ENCODE data around the gene RAVER1. TPM values are rescaled to one million over a fixed set of nuclear protein-coding genes. Genes with fewer than 3 reads are reported as not detected.

RAVER1 gene
- total and polyA plus RNA-seq, 10 donors, result 4.8 to 45.1 (median 36.2) TPM

GRCh38 chr19:10332158-10332964, 968 bp downstream of the RAVER1 start:
- 25 to 45% (median 40%) methylated on average over 14 to 18 of the region's 18 CpGs for WGBS, 5 donors
- intact Hi-C loops (cut with DNase I; ENCODE audit: low total_unique reads), result loop anchor here (10.0 kb wide), 1 partner anchor 58 kb away; the partner anchor contains the start of gene ICAM1
- Histone ChIP-seq H3K4me1 (peaks cover 11 to 74% (median 35%) of the 10 kb centered on the region in 6 donors), H3K9me3 (no peaks in the 10 kb centered on the region), H3K4me3 (peak overlapping the region; percentile 58 to 91 (median 82)), H3K36me3 (peaks cover 6 to 74% (median 48%) of the 10 kb centered on the region in 6 donors), H3K27me3 (replicated peaks in 1 of 7) (no peaks in the 10 kb centered on the region), H3K27ac (peak overlapping the region in 7 of 8 donors; percentile 87 to 95 (median 93))
- TF ChIP-seq CTCF (IDR thresholded peaks at IDR 0.05 in 8 of 11, conservative IDR thresholded peaks at IDR 0.05 in 3 of 11) (peak in 1 of 11 experiments; percentile 8), POLR2AphosphoS5 (IDR thresholded peaks at IDR 0.05) (no peak)
- no peak for DNase-seq

- Histone ChIP-seq H3K4me1 (peaks cover 11 to 47% (median 26%) of the 10 kb centered on the region in 6 donors), H3K4me3 (no peak overlapping the region), H3K9me3 (no peaks in the 10 kb centered on the region), H3K36me3 (peaks cover 6 to 81% (median 64%) of the 10 kb centered on the region in 6 donors), H3K27me3 (replicated peaks in 1 of 7) (no peaks in the 10 kb centered on the region), H3K27ac (no peak overlapping the region)
- no peak for DNase-seq
- TF ChIP-seq POLR2AphosphoS5 (IDR thresholded peaks at IDR 0.05), result no peak
- no peak for TF ChIP-seq POLR2A (IDR thresholded peaks at IDR 0.05)
- no peak for TF ChIP-seq CTCF (IDR thresholded peaks at IDR 0.05 in 8 of 11, conservative IDR thresholded peaks at IDR 0.05 in 3 of 11)
- intact Hi-C loops (cut with DNase I; ENCODE audit: low total_unique reads), result no loop called here
- 94 to 99% (median 95%) methylated on average over 13 of the region's 13 CpGs for WGBS, 5 donors
Observed at GRCh38 chr19:10329555-10329954, 3.8 kb downstream of the RAVER1 start.

GRCh38 chr19:10328558-10329429, 4.5 kb downstream of the RAVER1 start:
- DNase-seq, result no peak
- H3K36me3 ChIP-seq, result peaks cover 6 to 82% (median 70%) of the 10 kb centered on the region in 6 donors
- intact Hi-C loops (cut with DNase I; ENCODE audit: low total_unique reads), result no loop called here
- no peak overlapping the region for H3K4me3 ChIP-seq
- no peak overlapping the region for H3K27ac ChIP-seq
- H3K27me3 ChIP-seq (replicated peaks in 1 of 7), result no peaks in the 10 kb centered on the region
- WGBS, 5 donors, result 95 to 98% (median 97%) methylated on average over 34 to 41 of the region's 41 CpGs
- no peaks in the 10 kb centered on the region for H3K9me3 ChIP-seq
- H3K4me1 ChIP-seq, result peaks cover 11 to 40% (median 18%) of the 10 kb centered on the region in 6 donors
- TF ChIP-seq CTCF (IDR thresholded peaks at IDR 0.05 in 8 of 11, conservative IDR thresholded peaks at IDR 0.05 in 3 of 11) (no peak), POLR2AphosphoS5 (IDR thresholded peaks at IDR 0.05) (peak in 1 of 3 donors; percentile 32)
